ENCODE measurements around the gene TMEM175.
"Not testable (repeated sequence)": the region's sequence is repeated elsewhere in the genome, so short reads cannot be mapped to it uniquely, and the experiment has no call there.

The TMEM175 gene

DNA sequence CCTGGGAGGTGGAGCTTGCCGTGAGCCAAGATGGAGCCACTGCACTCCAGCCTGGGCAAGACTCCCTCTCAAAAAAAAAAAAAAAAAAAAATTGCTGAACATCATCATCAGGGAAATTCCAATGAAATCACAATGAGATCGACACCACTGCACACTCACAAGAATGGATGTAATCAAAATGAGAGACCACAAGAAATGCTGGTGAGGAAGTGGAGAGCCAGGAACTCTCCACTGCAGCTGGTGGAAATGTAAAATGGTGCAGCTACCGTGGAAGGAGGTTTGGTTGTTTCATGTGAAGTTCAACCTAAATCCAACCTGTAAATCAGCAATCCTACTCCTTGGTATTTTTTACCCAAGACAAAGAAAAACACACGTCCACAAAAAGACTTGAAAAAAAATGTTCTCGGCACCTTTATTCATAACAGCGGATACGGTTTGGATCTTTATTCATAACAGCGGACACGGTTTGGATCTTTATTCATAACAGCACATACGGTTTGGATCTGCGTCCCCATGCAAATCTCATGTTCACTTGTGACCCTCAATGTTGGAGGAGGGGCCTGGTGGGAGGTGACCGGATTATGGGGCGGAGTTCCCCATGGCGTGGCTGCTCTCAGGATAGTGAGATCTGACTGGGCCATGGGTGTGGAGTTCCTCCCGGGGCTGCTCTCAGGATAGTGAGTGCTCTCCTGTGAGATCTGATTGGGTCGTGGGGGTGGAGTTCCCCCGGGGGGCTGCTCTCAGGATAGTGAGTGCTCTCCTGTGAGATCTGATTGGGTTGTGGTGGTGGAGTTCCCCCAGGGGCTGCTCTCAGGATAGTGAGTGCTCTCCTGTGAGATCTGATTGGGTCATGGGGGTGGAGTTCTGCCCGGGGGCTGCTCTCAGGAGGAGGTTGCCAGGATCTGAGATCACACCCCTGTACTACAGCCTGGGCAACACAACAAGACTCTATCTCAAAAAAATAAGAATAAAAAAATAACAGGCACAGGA is 7.9 kb upstream of the TMEM175 start:
- no peak overlapping the region for H3K27ac ChIP-seq
- H3K79me2 ChIP-seq, result peaks cover 54% of the 10 kb centered on the region
- TF ChIP-seq, protein P1, sequence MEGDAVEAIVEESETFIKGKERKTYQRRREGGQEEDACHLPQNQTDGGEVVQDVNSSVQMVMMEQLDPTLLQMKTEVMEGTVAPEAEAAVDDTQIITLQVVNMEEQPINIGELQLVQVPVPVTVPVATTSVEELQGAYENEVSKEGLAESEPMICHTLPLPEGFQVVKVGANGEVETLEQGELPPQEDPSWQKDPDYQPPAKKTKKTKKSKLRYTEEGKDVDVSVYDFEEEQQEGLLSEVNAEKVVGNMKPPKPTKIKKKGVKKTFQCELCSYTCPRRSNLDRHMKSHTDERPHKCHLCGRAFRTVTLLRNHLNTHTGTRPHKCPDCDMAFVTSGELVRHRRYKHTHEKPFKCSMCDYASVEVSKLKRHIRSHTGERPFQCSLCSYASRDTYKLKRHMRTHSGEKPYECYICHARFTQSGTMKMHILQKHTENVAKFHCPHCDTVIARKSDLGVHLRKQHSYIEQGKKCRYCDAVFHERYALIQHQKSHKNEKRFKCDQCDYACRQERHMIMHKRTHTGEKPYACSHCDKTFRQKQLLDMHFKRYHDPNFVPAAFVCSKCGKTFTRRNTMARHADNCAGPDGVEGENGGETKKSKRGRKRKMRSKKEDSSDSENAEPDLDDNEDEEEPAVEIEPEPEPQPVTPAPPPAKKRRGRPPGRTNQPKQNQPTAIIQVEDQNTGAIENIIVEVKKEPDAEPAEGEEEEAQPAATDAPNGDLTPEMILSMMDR (IDR thresholded peaks at IDR 0.05), result no peak
- H3K9ac ChIP-seq, result no peak overlapping the region
- H3K4me1 ChIP-seq, result no peaks in the 10 kb centered on the region
- no peaks in the 10 kb centered on the region for H3K36me3 ChIP-seq (ENCODE audit: control insufficient read depth, insufficient read depth, low read length)
- no peak overlapping the region for H3K4me2 ChIP-seq (ENCODE audit: low read length)
- H3K4me3 ChIP-seq (ENCODE audit: low read depth, low read length), result no peak overlapping the region
- no peaks in the 10 kb centered on the region for H3K27me3 ChIP-seq (ENCODE audit: control insufficient read depth, insufficient read depth, low read length)
- H2AFZ ChIP-seq, result no peak overlapping the region
- H3K9me3 ChIP-seq (ENCODE audit: control insufficient read depth, low read length), result no peaks in the 10 kb centered on the region

DNA sequence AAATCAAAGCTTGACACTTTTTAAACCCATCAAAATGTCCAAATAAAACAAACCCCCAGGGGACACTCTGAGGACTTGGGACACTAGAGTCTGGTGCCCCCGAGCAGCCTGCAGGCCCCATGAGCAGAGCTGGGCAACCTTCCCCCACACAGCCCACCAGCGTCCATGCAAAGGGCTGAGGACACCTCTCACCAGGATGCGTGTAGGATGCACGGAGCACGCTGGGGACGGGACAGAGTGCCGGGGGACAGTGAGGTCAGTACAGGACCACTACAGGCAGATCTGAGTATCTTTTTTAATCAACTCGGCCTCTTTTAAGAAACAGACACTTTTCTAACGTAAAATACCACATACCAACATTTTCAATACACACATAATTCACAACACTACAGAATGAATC is 7.1 kb upstream of the TMEM175 start:
- Histone ChIP-seq H3K79me2 (peaks cover 46% of the 10 kb centered on the region), H3K9me3 (ENCODE audit: control insufficient read depth, low read length) (no peaks in the 10 kb centered on the region), H3K27ac (no peak overlapping the region), H2AFZ (no peak overlapping the region), H3K4me3 (ENCODE audit: low read depth, low read length) (no peak overlapping the region), H3K27me3 (ENCODE audit: control insufficient read depth, insufficient read depth, low read length) (no peaks in the 10 kb centered on the region), H3K4me2 (ENCODE audit: low read length) (no peak overlapping the region), H3K9ac (no peak overlapping the region), H3K4me1 (no peaks in the 10 kb centered on the region), H3K36me3 (ENCODE audit: control insufficient read depth, insufficient read depth, low read length) (no peaks in the 10 kb centered on the region)
- TF ChIP-seq, protein P1 (IDR thresholded peaks at IDR 0.05), result no peak

GRCh38 chr4:925771-926500 is 6.3 kb upstream of the TMEM175 start:
- H3K27ac ChIP-seq, result no peak overlapping the region
- TF ChIP-seq, protein P1 (IDR thresholded peaks at IDR 0.05), result no peak
- no peak overlapping the region for H3K4me3 ChIP-seq (ENCODE audit: low read depth, low read length)
- H3K4me1 ChIP-seq, result peaks cover 3% of the 10 kb centered on the region
- H3K9me3 ChIP-seq (ENCODE audit: control insufficient read depth, low read length), result no peaks in the 10 kb centered on the region
- H3K79me2 ChIP-seq, result peaks cover 43% of the 10 kb centered on the region
- H3K36me3 ChIP-seq (ENCODE audit: control insufficient read depth, insufficient read depth, low read length), result no peaks in the 10 kb centered on the region
- H3K4me2 ChIP-seq (ENCODE audit: low read length), result no peak overlapping the region
- no peak overlapping the region for H2AFZ ChIP-seq
- no peaks in the 10 kb centered on the region for H3K27me3 ChIP-seq (ENCODE audit: control insufficient read depth, insufficient read depth, low read length)
- H3K9ac ChIP-seq, result no peak overlapping the region

DNA sequence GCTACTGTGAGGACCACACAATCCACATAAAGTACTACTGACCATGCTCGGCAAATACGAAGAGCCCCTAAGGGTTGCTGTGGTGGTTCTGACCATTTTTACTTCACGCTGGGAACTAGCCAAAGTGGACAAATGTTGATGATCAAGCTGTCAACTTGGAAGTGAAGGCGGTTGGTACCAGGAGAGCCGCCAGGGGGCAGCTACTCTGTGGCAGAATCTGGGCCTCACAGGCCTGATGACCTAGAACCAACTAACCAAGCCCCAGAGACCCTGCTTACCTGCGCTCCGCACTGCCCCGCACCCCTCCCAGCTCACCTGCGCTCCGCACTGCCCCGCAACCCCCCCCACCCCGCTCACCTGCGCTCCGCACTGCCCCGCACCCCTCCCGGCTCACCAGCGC is 5.7 kb upstream of the TMEM175 start:
- Histone ChIP-seq H3K9ac (no peak overlapping the region), H3K36me3 (ENCODE audit: control insufficient read depth, insufficient read depth, low read length) (no peaks in the 10 kb centered on the region), H3K4me2 (ENCODE audit: low read length) (no peak overlapping the region), H3K27ac (no peak overlapping the region), H3K4me3 (ENCODE audit: low read depth, low read length) (no peak overlapping the region), H3K4me1 (peaks cover 3% of the 10 kb centered on the region), H3K79me2 (peaks cover 39% of the 10 kb centered on the region), H3K9me3 (ENCODE audit: control insufficient read depth, low read length) (no peaks in the 10 kb centered on the region), H2AFZ (no peak overlapping the region), H3K27me3 (ENCODE audit: control insufficient read depth, insufficient read depth, low read length) (no peaks in the 10 kb centered on the region)
- TF ChIP-seq, protein P1 (IDR thresholded peaks at IDR 0.05), result peak; percentile 36

- not testable (repeated sequence) for H3K36me3 ChIP-seq (ENCODE audit: control insufficient read depth, insufficient read depth, low read length); H3K4me2 ChIP-seq (ENCODE audit: low read length); H2AFZ ChIP-seq; H3K27ac ChIP-seq; H3K27me3 ChIP-seq (ENCODE audit: control insufficient read depth, insufficient read depth, low read length); H3K9me3 ChIP-seq (ENCODE audit: control insufficient read depth, low read length); H3K9ac ChIP-seq; H3K4me3 ChIP-seq (ENCODE audit: low read depth, low read length); H3K4me1 ChIP-seq
- H3K79me2 ChIP-seq, result peaks cover 34% of the 10 kb centered on the region
These were observed 4.7 kb upstream of the TMEM175 start for GRCh38 chr4:927566-927965.

All from parathyroid adenoma (tissue), 2 donors.